ENCODE results near the gene KLK11. TPM values are rescaled to one million over a fixed set of nuclear protein-coding genes. Genes with fewer than 3 reads are reported as not detected.

The KLK11 gene
- total and polyA plus RNA-seq, 10 of the 15 experiments (the other 5 are each of a cell fraction or from before 2014, with no cell fraction given), result not detected

GRCh38 chr19:50975766-50976165 is 50.6 kb downstream of the KLK11 start:
- ATAC-seq (no peak), FAIRE-seq (no peak), DNase-seq (ENCODE audit: low read depth, low spot score) (no peak)
- Histone ChIP-seq H3K4me1 (ENCODE audit: control insufficient read depth, insufficient read depth, low read length) (no peaks in the 10 kb centered on the region), H3K36me3 (ENCODE audit: control insufficient read depth in 2 of 2, insufficient read depth in 2 of 2, low read length in 1 of 2) (no peaks in the 10 kb centered on the region), H3K9me3 (replicated peaks; ENCODE audit: control insufficient read depth, insufficient read depth, low read length) (no peaks in the 10 kb centered on the region), H3K4me3 (no peak overlapping the region), H3K79me2 (ENCODE audit: control insufficient read depth, insufficient read depth, low read length) (no peaks in the 10 kb centered on the region), H3K9ac (ENCODE audit: control insufficient read depth, insufficient read depth, low read length) (no peak overlapping the region), H3K27me3 (replicated peaks in 1 of 2; ENCODE audit: control insufficient read depth in 2 of 2, insufficient read depth in 2 of 2, low read length in 1 of 2) (no peaks in the 10 kb centered on the region; a peak in 1 of 4 replicates), H3K4me2 (ENCODE audit: control insufficient read depth, insufficient read depth) (no peak overlapping the region), H3K27ac (ENCODE audit: control insufficient read depth, insufficient read depth) (no peak overlapping the region), H2AFZ (ENCODE audit: control insufficient read depth, low read depth, low read length) (no peak overlapping the region), H4K20me1 (ENCODE audit: control insufficient read depth, insufficient read depth) (no peaks in the 10 kb centered on the region)
- SMC1A ChIA-PET (ENCODE audit: uncharacterized antibody, unreplicated experiment), result no interaction called here
- POLR2A ChIA-PET, result no interaction called here
- TF ChIP-seq ATF2 (IDR thresholded peaks at IDR 0.05; ENCODE audit: low read length) (no peak), PAX8 (IDR thresholded peaks at IDR 0.05) (no peak), FOXM1 (IDR thresholded peaks at IDR 0.05; ENCODE audit: low read depth, low read length) (no peak), BMI1 (IDR thresholded peaks at IDR 0.05; ENCODE audit: borderline replicate concordance) (no peak), PML (IDR thresholded peaks at IDR 0.05; ENCODE audit: low read length) (no peak), IKZF1 (conservative IDR thresholded peaks at IDR 0.05) (no peak), RAD21 (IDR thresholded peaks at IDR 0.05; ENCODE audit: insufficient read depth, low read depth, low read length) (no peak), POU2F2 (IDR thresholded peaks at IDR 0.05; ENCODE audit: borderline replicate concordance, low read depth, low read length) (no peak), BCL11A (IDR thresholded peaks at IDR 0.05; ENCODE audit: low read depth, low read length) (no peak), NRF1 (conservative IDR thresholded peaks at IDR 0.05; ENCODE audit: low read depth, low read length) (no peak), YY1 (IDR thresholded peaks at IDR 0.05; ENCODE audit: low read depth, low read length) (no peak)
- TF ChIP-seq, protein P1, sequence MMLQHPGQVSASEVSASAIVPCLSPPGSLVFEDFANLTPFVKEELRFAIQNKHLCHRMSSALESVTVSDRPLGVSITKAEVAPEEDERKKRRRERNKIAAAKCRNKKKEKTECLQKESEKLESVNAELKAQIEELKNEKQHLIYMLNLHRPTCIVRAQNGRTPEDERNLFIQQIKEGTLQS (IDR thresholded peaks at IDR 0.05; ENCODE audit: borderline replicate concordance, extremely low read depth, low read depth, low read length), result no peak
- BruUV-seq (replicated peaks), result no TSS peak
- CTCF ChIA-PET, result no interaction called here
- whole genome bisulfite sequencing (ENCODE audit: insufficient coverage, insufficient replicate concordance, low lambda C conversion rate, missing lambda C conversion rate), result 9% methylated on average over 8 of the region's 8 CpGs
- RAD21 ChIA-PET (ENCODE audit: unreplicated experiment), result no interaction called here
- intact Hi-C loops (cut with micrococcal nuclease; ENCODE audit: unreplicated experiment), result no loop called here
- in situ Hi-C loops (cut with MboI), result no loop called here
